TTC549 (cell line): ENCODE data around the gene UMODL1.

Experiments used
- FAIRE-seq: peaks from 2 replicates; lab custom pipeline; 2012; peaks lifted over from hg19 to GRCh38; lab: Jason Lieb, UNC

Gene UMODL1

GRCh38 chr21:42190486-42190863 is 119.4 kb downstream of the UMODL1 start:
- FAIRE-seq, result no peak

GRCh38 chr21:42191064-42191463 is 119.9 kb downstream of the UMODL1 start:
- no peak for FAIRE-seq

- no peak for FAIRE-seq
These were observed 120.8 kb downstream of the UMODL1 start for GRCh38 chr21:42191696-42192595.
